ENCODE data around the gene WNT16. TPM values are rescaled to one million over a fixed set of nuclear protein-coding genes. Genes with fewer than 3 reads are reported as not detected.

The WNT16 gene
- total RNA-seq, 2 donors from 2014 or later, result not detected

- TF ChIP-seq POLR2A (IDR thresholded peaks at IDR 0.05), result no peak
- TF ChIP-seq CTCF (IDR thresholded peaks at IDR 0.05), result no peak
- ATAC-seq (no peak), DNase-seq (no peak)
- Histone ChIP-seq H3K4me3 (no peak overlapping the region), H3K36me3 (replicated peaks in 1 of 2; ENCODE audit: insufficient read depth in 1 of 2, low read depth in 2 of 2) (no peaks in the 10 kb centered on the region), H3K27ac (no peak overlapping the region), H3K9me3 (no peaks in the 10 kb centered on the region), H3K4me1 (no peaks in the 10 kb centered on the region), H3K27me3 (no peaks in the 10 kb centered on the region)
- WGBS, 2 donors, result 40 to 51% methylated on average over 3 of the region's 3 CpGs
- intact Hi-C loops (cut with DNase I), result no loop called here
Observed at GRCh38 chr7:121282129-121282528, 46.7 kb upstream of the WNT16 start.

DNA sequence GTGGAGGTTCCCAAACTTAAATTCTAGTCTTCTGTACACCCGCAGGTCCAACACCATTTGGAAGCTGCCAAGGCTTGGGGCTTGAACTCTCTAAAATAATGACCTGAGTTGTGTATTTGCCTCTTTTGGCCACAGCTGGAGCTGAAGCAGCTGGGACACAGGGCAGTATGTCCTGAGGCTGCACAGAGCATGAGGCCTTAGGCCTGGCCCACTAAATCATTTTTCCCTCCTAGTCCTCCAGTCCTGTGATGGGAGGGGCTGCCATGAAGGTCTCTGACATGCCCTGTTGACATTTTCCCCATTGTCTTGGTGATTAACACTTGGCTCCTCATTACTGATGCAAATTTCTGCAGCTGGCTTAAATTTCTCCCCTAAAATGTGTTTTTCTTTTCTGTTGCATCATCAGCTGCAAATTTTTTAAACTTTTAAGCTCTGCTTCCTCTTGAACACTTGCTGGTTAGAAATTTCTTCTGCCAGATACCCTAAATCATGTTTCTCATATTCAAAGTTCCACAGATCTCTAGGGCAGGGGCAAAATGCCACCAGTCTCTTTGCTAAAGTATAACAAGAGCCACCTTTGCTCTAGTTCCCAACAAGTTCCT is 43.6 kb upstream of the WNT16 start:
- ATAC-seq, result no peak
- WGBS, 2 donors, result 94% methylated on average over 1 of the region's 1 CpG; no CpG with 5 or more reads in 1 of the 2 donors
- no peak for DNase-seq
- Histone ChIP-seq H3K27me3 (no peaks in the 10 kb centered on the region), H3K4me3 (no peak overlapping the region), H3K4me1 (no peaks in the 10 kb centered on the region), H3K36me3 (replicated peaks in 1 of 2; ENCODE audit: insufficient read depth in 1 of 2, low read depth in 2 of 2) (no peaks in the 10 kb centered on the region), H3K27ac (no peak overlapping the region), H3K9me3 (no peaks in the 10 kb centered on the region)
- TF ChIP-seq CTCF (IDR thresholded peaks at IDR 0.05), result no peak
- TF ChIP-seq POLR2A (IDR thresholded peaks at IDR 0.05), result no peak
- intact Hi-C loops (cut with DNase I), result no loop called here

GRCh38 chr7:121286186-121286585 is 42.6 kb upstream of the WNT16 start:
- no peak for DNase-seq
- TF ChIP-seq CTCF (IDR thresholded peaks at IDR 0.05) (no peak), POLR2A (IDR thresholded peaks at IDR 0.05) (no peak)
- WGBS, 2 donors, result 57 to 81% methylated on average over 2 of the region's 2 CpGs

DNA sequence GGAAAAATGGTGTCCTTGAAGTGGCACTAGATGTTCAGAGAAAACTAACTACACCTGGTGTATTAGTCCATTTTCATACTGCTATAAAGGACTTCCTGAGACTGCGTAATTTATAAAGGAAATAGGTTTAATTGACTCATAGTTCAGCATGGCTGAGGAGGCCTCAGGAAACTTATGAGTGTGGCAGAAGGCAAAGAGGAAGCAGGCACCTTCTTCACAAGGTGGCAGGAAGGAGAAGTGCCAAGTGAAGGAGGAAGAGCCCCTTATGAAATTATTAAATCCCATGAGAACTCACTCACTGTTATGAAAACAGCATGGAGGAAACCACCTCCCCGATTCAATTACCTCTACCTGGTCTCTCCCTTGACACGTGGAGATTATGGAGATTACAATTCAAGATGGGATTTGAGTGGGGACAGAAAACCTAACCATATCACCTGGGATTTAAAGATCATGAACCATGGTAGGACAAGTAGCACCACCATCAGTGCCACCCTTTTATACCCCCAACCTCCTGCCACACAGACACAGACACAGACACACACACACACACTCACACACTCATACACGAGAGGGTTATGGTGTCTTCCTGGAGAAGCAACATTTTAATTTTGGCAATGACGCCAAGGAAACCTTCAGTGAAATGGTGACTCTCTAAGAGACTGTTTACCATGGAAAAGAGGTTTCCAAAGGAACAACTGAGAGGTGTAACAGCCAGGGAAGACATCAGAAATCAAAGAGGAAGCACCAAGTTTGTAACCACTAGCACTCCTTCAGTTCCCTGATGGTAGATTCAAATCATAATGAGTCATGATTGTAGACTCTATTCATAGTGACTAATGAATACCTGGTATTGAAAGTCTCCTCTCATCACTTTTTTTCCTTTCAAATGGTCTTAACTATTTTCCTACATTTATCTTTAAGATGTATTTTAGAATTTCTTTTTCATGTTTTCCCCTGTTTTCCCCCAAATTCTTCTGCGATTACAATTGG is 41.8 kb upstream of the WNT16 start:
- TF ChIP-seq CTCF (IDR thresholded peaks at IDR 0.05), result no peak
- no peak for TF ChIP-seq POLR2A (IDR thresholded peaks at IDR 0.05)
- Histone ChIP-seq H3K4me3 (no peak overlapping the region), H3K27ac (no peak overlapping the region), H3K27me3 (no peaks in the 10 kb centered on the region), H3K9me3 (no peaks in the 10 kb centered on the region), H3K4me1 (no peaks in the 10 kb centered on the region), H3K36me3 (replicated peaks in 1 of 2; ENCODE audit: insufficient read depth in 1 of 2, low read depth in 2 of 2) (no peaks in the 10 kb centered on the region)
- ATAC-seq (no peak), DNase-seq (no peak)
- 65 to 80% methylated on average over 6 of the region's 6 CpGs for WGBS, 2 donors
- intact Hi-C loops (cut with DNase I), result no loop called here

More at GRCh38 chr7:121286186-121286585, 42.6 kb upstream of the WNT16 start:
- intact Hi-C loops (cut with DNase I), result no loop called here
- ATAC-seq, result no peak
- no peak overlapping the region for H3K4me3 ChIP-seq
- H3K36me3 ChIP-seq (replicated peaks in 1 of 2; ENCODE audit: insufficient read depth in 1 of 2, low read depth in 2 of 2), result no peaks in the 10 kb centered on the region
- H3K27me3 ChIP-seq, result no peaks in the 10 kb centered on the region
- no peaks in the 10 kb centered on the region for H3K4me1 ChIP-seq
- no peak overlapping the region for H3K27ac ChIP-seq
- no peaks in the 10 kb centered on the region for H3K9me3 ChIP-seq
